GM15510 (cell line): Measurements from ENCODE around the gene IFITM10.

Experiments used
- POLR2A ChIP-seq: IDR thresholded peaks from 3 replicates; pipeline ENCODE4 v1.6.1; 2011; ENCODE audit warnings: borderline replicate concordance; ENCODE audit not compliant: insufficient read length; ENCODE audit errors: extremely low read depth

Gene IFITM10

GRCh38 chr11:1753229-1753928 is 3.0 kb upstream of the IFITM10 start:
- TF ChIP-seq POLR2A, result no peak

GRCh38 chr11:1752907-1753228 is 2.5 kb upstream of the IFITM10 start:
- TF ChIP-seq POLR2A, result no peak

GRCh38 chr11:1751999-1752906 is 1.9 kb upstream of the IFITM10 start:
- no peak for TF ChIP-seq POLR2A

GRCh38 chr11:1751531-1751921 is 1.1 kb upstream of the IFITM10 start:
- TF ChIP-seq POLR2A, result no peak

DNA sequence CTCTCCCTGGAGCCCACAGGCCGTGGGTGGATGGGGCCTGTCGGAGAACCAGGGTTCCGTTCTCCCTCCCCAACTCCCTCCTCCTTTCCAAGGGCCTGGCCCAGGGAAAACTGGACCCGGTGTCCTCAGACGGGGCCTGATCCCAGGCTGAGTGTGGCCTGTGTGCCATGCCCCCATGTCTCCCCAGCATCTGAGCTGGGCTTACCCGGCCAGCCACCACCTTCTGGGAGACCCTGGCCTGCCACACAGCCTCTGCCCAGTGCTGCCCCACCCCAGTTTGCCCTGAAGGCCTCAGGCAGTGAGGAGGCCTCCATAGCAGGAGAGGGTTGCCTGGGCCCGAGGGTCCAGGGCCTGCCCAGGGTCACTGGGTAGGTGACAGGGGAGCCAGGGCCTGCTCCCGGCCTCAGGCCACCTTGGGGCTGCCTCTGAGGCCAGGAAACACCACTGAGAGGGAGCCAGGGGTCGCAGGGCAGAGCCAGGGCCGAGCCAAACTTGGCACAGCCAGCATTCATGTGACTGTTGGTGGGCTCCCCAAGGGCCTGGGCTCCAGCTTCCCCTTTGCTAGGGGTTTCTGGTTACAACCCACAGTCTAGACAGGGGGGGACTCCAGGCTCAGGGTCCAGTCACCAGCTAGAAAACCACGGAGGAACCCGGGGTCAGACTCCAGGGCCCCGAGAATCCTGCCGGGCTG is 590 bp upstream of the IFITM10 start:
- TF ChIP-seq POLR2A, result no peak

DNA sequence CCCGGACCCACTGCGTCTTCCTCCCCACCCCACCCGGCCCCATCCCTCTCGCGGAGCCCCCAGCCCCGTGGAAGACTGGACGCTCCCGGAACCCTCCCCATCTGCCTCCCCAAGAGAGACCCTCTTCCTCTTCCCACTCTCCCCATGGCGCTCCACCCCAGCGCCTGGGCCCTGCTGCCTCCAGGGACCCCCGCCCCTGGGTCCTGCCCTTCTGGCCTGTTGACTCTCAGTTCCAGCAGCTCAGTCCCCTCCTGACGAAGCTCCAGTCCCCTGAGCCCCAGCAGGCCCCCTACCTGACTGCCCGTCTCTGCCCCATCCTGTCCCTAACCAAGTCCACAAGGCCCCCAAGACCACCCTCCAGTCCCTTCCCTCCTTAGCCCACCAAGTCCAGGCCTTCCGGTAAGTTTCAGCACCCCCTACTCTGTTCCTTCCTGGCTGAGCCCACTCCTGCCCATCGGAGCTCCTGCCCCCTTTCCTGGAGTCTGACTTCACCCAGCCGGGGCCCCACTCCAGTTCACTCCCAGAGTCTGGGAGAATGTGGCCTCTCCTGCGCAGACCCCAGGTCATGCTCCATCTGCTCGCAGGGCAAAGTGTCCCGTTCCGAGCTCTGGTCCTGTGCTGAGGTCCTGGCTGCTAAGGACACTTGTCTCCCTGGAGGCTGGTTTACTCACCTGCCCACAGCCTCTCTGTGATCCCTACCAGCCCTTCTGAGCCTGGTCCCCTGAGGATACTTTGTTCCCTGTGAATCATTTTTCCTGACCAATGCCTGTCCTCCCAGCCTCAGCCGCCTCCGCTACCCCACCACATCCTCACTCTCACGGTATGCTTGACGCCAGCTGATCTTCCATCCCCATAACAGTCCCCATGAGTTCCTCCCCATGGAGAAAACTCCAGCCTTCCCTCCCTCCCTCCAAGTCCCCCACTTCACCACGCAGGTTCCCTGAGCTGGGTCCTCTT is 722 bp downstream of the IFITM10 start:
- TF ChIP-seq POLR2A, result no peak

- TF ChIP-seq POLR2A, result no peak
Observed at GRCh38 chr11:1748636-1749394, 1.6 kb downstream of the IFITM10 start.

GRCh38 chr11:1747753-1748635 is 2.4 kb downstream of the IFITM10 start:
- TF ChIP-seq POLR2A, result no peak

DNA sequence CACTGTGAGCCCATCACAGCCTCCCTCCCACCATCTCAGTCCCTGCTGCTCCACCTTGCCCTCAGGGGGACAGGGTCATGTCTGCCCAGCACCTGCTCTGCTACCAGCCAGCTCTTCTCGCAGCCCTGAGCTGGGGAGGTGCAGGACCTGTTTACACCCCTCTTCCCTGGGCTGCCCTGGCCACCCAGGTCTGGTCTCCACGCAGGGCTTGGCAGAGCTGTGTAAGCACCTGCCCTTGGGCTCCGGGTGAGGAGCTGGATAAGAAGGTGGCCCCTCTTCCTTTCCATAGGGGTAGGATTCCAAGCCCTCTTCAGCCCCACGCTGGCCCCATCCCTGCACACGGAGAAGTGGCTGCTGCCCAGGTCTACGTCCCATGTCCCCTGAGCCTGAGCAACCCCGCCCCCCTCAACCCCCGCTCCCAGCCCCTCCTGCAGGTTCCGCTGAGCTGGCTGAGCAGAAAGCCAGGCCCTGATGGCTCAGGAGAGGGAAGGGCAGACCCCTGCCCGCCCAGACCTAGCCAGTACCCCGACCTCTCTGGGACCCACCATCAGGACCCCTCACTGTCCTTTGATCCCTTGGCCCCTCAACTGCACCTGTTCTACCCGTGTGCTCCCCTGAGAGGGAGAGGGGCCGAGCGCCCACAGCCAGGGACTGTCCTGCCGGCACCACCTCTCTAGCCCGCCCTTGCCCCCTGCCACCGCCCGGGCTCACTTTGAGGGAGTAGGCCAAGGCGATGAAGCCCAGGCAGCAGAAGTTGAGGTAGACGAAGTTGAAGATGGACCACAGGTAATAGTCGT is 3.2 kb downstream of the IFITM10 start:
- TF ChIP-seq POLR2A, result no peak

- TF ChIP-seq POLR2A, result no peak
Observed at GRCh38 chr11:1746511-1746931, 3.9 kb downstream of the IFITM10 start.

DNA sequence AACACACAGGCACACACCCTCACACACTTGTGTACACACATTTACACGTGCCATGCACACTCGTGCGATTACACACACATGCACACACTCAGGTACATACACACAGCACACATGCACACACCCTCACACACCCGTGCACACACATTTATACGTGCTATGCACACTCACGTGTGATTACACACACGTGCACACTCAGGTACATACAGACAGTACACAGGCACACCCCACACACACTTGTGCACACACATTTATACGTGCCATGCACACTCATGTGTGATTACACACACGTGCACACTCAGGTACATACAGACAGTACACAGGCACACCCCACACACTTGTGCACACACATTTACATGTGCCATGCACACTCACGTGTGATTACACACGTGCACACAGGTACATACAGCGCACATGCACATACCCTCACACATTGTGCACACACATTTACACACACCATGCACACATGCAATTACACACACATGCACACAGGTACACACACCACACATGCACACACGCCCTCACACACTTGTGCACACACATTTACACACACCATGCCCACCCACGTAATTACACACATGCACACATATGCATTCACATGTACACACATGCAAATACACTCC is 4.6 kb downstream of the IFITM10 start:
- no peak for TF ChIP-seq POLR2A
